SW480 (cell line): ENCODE measurements around the gene SOX6.

Experiments used
- DNase-seq: peaks from one replicate; pipeline ENCODE4 v3.0.0-alpha.2; 2016; ENCODE audit warnings: low spot score

The SOX6 gene

DNA sequence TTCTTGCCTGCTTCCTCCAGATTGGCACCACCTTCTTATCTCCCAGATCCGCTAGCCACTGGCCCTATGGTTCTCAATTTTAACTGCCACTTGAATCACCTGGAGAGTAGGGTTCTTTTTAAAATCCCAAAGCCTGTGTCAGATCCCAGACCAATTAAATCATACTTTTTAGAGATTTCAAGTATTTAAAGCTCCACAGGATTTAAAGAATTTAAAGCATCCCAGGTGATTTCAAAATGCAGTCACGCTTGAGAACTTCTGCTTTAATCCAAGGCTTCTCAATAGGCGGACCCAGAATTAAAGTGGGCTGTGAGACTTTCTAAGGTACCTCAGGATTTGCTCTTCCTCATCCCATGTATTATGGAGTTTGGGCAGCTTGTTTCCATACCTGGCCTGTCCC, 400.0 kb downstream of the SOX6 start:
- DNase-seq = no peak

DNA sequence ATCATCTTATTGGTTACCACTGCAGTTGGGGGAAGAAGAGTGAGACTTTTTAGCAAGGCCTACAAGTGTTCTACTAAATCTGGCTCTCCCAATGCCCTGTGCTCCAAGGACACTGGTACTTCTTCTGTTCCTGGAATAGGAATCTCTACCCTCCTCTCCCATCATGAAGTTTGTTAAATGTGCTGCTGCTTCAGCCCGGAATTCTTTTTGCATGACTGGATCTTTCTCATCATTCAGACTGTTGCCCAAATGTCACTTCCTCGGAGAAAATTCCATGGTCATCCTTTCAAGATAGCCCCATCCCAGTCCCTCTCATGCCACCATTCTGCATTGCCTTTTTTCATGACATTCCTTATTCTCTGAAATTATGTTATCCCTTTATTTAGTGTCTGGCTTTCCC, 400.8 kb downstream of the SOX6 start:
- no peak for DNase-seq

DNA sequence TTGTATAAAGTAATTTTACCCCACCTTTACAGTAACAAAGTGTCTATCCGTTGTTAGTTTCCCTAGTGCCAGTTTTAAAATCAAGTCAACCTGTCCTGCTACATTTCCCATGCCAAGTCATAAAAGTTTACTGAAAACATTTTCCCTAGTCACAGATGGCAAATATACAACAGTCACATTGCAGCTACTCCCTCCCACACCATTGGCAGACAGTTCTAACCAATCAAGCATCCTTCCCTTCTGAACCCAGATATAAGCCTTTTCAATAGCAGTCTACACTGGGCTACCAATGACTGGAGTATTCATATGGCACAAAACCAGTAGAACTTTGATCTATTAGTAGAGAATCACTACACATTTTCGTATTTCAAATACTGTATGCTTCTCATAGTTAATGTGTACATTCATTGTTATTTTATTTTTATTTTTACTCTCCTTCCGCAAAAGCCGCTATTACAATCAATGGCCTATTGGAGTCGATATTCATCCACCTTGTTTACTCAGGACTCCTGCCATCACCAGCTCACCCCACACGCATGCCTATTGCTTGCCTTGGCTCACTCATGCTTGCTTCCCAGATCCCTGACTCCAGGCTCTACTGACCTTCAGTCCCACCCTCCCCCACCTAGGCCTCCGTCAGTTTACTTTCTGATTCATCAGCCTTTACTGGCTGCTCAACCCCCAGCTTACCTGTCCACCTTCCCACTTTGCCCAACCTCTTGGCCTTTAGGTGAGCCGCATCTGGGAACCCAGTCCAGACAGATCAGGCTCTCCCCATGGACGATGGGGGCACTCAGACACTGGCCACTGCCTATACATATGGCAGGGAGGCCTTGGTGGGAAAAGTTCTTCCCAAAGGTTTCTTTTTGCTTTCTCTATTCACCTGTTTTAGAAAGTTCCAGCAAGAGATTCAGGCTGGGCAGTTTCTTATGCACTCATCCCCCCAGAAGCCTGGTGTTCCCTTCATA, 408.4 kb downstream of the SOX6 start:
- no peak for DNase-seq

DNA sequence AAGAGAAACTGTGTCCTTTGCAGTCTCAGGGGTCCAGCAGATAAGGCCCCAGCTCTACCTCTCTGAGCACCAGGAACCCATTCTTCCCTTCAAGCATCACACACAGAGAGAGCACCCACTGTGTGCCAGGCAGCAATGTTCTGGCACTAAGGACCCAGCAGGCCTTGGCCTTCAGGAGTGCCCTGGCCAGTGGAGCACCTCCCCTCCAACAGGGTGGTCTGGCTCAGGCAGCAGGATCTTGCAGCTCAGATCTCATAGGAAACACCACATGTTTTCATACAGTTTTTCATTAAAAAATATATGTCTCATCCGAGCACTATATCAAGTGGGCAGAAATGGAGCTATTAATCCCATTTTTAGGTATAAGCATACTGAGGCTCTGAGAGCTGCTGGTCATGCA, 410.6 kb downstream of the SOX6 start:
- no peak for DNase-seq

DNA sequence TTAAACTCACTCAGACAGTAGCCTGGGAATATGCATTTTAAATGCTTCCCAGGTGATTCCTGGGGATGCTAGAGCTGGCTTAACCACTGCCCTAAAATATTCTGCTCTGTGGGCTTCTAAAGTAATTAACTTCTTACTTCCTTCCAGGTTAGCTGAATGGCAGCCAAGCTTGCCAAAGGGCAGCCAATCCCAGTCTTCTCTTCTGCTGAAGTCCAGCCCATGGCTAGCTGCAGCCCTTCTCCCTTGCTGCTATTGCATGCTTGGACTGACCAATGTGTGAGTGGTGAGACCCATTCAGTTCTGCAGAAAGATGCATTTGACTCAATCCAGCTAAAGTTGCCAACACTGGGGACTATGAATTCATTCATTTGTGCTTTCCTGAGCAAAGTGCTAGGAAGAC, 411.9 kb downstream of the SOX6 start:
- peak; percentile 13 for DNase-seq

DNA sequence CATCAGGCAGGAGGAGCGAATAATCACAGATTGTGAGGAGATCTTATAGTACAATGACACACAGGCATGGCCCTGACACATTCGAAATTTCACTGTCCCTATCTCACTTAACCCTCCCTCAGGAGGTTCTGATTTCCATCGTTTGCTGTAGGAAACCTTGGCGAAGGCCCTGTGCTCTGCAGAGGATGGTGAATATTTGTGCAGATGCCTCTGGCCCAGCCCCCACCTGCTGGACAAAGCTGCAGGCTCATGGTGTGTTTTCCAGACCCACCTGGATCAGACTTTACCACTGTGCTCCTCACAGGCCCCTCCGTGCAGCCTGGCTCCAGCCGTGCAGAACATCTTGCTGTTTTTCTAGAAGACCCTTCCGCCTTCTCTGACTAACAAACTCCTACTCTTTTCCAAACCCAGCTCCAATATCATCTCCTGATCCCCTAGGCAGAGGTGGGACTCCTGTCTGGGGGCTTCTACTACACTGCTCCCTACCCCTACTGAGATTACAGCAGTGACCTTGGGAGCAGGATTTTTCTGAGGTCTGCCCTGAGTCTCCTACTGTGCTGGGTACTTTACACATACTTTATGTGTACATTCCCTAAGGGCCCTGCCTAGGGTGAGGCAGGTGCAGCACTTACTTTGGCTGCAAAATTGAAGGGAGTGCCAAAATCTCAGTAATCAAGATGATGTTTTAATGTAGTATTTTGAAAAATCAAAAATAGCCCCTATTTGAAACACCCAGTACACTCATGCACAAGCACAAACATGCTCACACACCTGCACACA, 412.7 kb downstream of the SOX6 start:
- DNase-seq = no peak

DNA sequence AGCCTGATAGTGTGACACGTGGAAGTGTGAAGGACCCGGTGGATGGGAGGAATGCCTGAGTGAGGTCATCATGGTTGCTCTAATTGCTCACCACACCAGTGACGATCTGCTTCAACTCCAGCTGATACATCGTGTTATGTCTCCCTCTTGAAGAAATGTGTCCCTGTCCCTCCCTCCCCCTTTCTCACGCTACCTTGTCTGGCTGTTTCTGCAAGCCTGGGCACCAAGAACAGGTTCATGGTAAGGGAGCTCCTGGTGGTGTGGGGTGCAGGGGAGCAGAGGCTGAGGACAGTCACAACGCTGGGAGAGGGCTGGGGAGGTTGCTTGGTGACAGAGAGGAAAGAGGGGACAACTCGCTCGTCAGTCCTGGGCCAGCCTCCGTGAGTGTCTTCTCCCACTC, 413.4 kb downstream of the SOX6 start:
- DNase-seq = no peak

DNA sequence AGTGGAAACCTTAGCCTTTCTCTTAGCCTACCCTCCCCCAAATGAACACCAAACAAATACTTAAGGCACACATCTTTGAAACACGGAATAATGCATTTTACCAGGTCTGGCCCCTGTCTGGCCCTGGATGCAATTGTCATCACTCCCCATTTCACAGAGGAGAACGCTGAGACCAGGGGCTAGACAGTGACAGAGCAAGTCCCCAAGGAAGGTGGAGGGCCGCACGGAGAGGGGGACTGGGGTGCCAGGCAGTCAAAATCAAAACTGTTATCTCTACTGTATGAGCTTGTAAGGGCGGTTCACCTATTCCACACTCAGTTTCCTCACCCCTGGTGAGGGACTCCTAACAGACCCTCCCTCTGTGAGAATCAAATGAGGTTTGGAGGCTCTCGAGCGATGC, 414.2 kb downstream of the SOX6 start:
- no peak for DNase-seq

DNA sequence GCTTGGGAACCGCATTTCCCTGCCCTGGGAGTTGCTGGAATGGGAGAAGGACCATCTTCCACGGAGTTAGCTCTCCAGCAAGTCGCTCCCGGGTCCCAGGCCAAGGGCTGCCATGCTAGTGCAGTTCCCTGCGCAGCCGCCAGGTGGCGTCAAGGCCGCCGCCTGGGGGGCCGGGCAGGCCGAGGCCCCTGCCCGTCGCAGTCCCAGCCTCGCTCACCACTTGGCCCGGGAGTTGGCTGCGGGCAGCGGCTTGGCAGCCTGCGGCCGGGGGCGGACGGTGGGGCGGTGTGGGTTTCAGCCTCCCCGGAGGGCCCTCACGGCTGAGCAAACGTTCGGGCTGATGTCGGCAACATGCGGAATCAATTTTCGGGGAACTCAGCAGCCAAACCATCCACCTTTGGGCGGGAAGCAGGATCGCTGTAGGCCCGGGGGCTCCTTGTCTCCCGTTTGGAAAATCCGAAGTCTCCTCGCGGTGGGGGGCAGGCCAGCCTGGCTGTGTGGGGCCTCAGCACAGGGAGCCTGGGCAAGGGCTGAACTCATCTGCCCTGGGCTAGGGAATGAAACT, 415.1 kb downstream of the SOX6 start:
- no peak for DNase-seq

DNA sequence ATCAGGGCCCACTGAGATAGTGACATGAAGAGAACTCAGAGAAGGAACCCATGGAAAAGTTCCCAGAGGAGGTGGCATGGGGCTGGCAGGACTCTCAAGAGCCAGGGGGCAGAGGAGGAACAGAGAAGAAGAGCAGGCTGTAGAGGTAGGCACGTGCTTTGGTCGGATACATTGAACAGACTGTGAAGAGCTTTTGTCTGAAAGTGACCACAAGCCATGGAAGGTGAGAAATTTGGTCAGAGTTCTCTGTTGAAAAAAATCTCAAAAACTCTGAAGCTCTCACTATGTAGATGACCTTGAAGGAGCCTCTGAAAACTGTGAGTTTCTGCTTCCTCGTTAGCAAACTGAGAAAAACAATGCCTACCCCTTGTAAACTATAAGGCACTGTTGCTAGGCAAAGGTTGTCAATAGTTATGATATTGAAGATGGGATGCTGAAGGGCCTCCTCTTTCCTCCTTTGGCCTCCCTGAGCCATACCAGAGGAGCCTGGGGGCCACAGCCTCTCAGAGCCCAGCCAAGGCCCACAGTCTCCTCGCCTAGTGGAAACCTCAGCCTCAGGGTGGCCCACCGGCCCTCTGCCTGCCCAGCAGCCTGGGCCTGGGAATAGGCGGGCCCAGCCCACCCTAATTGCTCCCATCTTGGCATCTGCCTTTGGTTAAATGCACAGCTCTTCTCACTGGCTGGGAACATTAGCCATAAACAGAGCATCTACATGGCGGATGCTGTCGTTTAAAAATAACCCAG, 415.7 kb downstream of the SOX6 start:
- no peak for DNase-seq

DNA sequence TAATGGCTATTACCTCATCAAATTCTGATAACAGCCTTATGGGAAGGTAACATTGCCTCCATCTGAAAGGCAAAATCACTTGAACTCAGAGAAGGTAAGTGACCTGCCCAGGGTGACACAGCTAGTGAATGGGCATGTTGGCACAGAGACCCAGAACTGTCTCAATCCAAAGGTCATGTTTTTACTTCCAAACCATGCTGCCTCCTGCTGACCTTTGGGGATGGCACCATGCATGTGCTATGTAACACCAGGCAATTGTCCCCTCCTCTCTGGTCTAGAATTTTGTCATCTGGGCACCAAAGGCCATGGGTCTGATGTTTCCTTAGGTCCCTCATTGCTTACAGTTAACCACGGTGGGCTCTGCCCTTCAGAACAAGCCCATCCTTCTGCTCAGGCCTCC, 417.4 kb downstream of the SOX6 start:
- no peak for DNase-seq

DNA sequence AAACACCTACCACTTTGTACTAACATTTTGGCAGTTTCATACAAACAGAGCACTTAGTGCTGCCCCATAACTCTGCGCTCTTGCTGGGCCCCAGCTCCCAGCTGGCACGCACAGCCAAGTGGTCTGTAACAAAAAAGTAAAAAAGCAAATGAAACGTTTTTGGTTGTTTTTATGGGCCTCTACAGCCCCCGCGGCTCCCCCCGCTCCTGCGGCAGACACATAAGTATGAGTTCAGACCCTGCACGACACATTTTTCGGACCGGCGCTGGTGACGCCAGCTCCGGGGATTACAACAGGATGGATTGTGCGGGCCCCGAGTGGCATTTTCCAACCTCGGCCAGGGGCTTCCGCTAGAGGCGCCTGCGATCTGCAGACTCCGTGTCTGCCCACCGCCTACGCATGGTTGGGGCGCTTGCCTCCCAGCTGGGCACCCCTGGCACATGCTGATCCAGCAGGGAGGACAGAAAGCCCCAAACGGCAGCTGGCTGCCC, 418.2 kb downstream of the SOX6 start:
- no peak for DNase-seq

DNA sequence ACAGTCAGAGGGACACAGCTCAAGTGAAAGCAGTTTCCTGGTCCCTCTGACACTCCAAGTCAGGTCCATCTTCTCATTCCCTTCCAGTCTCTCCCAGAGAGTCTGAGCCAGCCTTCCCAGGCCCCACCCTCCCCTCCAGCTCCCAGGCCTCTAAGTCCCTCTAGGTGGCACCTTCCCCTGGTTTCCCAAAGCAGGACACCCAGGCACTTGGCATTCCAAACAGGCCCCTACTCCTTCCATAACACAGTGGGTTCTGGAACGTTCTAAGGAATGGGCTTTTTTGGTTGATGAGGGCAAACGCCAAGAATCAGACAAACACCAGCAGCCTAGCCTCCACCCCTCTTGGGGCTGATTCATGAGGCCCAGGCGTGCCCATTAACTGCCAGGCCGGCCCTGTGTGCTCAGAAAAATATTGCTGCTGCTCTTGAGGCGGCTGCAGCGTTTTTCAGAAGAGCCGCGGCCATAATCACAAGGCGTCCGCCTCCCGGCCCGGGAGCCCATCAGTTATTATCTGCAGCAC, 418.7 kb downstream of the SOX6 start:
- no peak for DNase-seq

DNA sequence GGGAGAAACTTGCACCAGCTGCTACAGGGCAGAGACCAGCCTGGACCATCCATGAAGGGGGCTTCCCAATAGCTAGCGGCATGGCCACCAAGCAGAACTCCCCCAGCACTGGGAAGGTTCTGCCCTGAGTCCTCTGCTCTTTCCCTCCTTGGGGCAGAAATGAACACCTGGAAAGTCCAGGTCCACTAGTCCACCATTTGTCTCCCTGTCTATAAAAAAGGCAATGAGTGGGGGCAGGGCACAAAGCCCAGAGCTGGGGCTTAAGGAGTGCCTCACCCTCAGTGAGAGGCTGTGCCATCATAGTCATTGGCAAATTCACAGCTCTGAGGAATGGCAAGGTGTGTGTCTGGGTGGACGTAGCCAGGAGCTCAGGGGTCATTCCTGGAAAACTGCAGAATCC, 420.3 kb downstream of the SOX6 start:
- DNase-seq = no peak

DNA sequence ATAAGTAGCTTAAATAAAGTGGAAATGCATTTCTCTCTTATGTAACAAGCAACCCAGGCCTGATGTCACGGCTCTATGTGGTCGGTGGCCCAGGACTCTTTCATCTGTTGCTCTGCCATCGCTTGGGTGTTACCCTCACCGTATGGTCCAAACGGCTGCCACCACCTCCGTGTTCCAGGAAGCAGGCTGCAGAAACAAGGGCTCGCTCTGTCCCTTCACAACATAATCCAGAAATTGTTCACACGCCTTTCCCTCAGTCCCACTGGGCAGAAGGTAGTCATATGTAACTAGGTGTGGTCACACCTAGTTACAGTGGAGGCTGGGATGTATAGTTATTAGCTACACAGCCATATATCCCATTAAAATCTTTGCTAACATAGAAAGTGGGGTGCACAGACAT, 421.0 kb downstream of the SOX6 start:
- no peak for DNase-seq

DNA sequence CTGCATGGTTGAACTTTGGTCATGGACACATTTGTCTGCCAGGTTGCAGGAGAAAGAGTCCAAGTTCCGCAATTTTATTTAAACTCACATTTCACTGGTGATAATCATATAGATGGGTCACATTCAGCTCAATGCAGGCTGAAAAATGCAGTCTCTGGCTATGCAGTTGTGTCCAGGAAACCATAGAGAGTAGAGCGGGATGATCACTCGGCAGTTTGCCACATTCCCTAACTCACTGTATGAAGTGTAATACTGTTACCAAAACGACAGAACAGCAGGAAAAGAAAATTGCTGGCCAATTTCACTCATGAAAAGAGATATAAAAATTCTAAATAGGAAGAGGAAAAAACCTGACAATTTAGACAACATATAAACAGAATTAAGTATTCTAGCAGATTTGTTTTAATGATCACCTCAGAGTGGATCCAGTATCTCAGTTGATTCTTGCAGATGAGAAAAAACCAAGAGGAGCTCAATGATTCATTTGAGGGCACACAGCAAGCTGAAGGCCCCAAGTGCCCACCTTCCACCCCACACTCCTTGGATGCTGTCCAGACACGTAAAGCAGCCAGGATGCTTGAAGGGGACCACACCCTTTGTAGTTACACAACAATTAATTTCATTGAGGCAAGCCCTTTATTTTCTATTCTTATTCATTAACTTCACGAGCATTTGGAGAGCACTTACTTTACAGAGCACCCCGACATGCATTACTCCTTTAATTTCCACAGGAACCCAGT, 422.3 kb downstream of the SOX6 start:
- DNase-seq = no peak

DNA sequence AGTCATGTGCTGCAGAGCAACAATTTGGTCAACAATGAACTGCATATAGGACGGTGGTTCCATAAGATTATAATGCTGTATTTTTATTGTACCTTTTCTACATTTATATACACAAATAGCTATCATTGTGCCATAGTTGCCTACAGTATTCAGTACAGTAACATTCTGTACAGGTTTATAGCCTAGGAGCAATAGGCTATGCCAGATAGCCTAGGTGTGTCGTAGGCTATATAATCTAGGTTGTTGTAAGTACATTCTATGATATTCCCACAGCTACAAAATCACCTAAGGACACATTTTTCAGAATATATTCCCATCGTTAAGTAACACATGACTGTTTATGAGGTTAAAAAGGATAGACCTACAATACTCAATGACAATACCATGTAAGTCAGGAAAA, 423.9 kb downstream of the SOX6 start:
- DNase-seq = no peak

DNA sequence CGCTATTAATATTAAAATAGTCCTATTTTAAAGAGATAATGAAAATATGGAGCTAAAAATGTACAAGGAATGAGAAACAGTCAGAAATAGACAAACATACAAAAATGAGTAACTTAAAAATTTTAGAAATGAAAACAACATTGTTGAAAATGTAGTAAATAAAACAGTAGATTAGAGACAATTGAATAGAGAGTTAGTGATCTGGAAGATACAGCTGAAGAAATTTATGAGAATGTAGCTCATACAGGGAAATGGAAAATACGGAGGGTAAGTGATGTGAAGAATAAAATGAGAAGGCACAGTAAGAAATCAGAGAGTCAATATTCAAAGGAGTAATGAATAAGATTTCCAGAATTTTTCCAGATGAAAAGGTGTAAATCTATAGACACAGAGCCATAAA, 424.8 kb downstream of the SOX6 start:
- DNase-seq = no peak

DNA sequence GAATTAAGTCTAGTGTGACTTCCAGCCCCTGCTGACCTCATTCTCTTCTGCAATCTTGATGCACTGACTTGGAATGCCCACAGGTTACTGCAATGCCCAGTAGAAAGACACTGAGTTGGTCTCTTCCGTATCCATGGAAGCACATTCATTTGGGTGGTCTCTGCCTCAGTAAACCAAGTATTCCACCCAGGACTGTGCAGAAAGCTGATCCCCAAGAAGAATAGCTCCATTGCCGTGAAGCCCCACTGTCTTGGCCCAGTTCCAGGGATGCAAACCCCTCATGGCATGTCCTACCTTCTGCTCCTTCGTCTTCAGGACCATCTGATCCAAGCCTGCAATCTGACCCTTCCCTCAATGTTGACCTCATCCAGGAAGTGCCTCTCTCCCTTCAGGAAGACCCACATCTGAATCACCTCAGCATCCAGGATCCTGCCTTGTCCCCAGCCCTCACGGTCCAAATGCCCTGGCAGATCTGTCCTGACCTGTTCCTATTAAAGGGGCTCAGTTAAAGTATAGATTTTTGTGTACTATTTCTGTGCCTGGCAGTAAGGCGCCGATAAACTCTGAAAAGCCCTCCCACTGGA, 425.8 kb downstream of the SOX6 start:
- no peak for DNase-seq

DNA sequence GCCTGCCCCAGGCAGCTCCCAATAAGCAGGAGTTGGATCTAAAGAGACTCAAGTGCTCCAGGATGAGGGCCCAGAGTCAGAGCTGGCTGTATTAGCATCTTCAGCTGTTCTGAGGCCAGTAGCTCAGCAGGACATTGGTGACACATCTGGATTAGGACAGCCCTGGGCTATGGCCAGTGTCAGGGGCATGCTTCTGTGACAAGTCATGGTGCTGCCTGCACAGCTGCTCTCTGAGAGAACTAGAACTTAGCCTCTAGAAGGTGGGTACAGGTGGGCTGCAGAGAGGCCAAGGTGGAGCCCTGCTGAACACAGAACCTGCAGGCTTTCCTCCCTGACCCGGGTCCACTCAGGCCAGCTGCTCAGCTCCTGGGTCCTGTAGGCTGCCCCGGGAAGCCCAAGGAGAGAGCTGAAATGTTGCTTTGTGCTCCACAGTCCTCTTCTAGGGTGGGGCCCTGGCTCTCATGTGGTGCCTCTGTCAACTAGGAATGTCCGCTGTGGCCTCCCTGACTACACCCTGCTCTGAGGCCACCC, 426.9 kb downstream of the SOX6 start:
- no peak for DNase-seq

DNA sequence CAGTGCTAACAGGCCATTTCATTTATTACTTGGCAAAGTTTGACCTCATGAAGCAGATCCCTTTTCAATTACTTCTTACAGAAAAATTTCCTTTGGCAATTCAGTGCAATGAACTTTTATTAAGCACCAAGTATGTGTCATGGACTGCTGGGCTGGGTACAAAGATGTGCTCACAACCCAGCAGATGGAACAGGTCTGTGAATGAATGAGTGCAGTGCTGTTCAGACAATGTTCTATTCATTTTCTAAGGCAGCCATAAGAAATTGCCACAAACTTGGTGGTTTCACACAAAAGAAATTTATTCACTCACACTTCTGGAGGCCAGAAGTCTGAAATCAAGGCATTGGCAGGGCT, 428.5 kb downstream of the SOX6 start:
- DNase-seq = no peak
